H1 (cell line): Measurements from ENCODE around the gene PLSCR3. TPM values are rescaled to one million over a fixed set of nuclear protein-coding genes. Genes with fewer than 3 reads are reported as not detected.

Source experiments
- CTBP2 ChIP-seq: IDR thresholded peaks from 2 replicates; pipeline ENCODE4 v1.7.0; 2011; ENCODE audit warnings: borderline replicate concordance, mild to moderate bottlenecking, moderate library complexity, mixed read lengths, low read length; ENCODE audit not compliant: insufficient read depth, insufficient read length
- KDM1A ChIP-seq: fragments of 200-600, 300-600 bp; sonication (generic); IDR thresholded peaks from 2 replicates; pipeline ENCODE4 v1.7.1; 2016; ENCODE audit warnings: mild to moderate bottlenecking, low read length, borderline replicate concordance
- MAFK ChIP-seq: IDR thresholded peaks from 2 replicates; pipeline ENCODE4 v1.6.1; 2012; ENCODE audit warnings: low read depth, mild to moderate bottlenecking, improper control_type of control experiment, low read length
- POLR2A ChIP-seq, 2 experiments: IDR thresholded peaks; 1 replicate in 1 of 2; 2 replicates in 1 of 2; pipeline ENCODE4 v1.6.1; 2011; ENCODE audit warnings: low read depth in 2 of 2, low read length in 2 of 2, mild to moderate bottlenecking in 2 of 2; ENCODE audit errors: control extremely low read depth in 1 of 2
- SIX5 ChIP-seq: IDR thresholded peaks from 2 replicates; pipeline ENCODE4 v1.6.1; 2011; ENCODE audit warnings: mild to moderate bottlenecking, low read depth, low read length
- SP2 ChIP-seq: IDR thresholded peaks from 2 replicates; pipeline ENCODE4 v1.6.1; 2012; ENCODE audit warnings: mild to moderate bottlenecking, low read length, inconsistent platforms
- SRF ChIP-seq: IDR thresholded peaks from 2 replicates; pipeline ENCODE4 v1.6.1; 2011; ENCODE audit warnings: mild to moderate bottlenecking, low read depth, low read length, moderate library complexity
- TEAD4 ChIP-seq: IDR thresholded peaks from 2 replicates; pipeline ENCODE4 v1.6.1; 2012; ENCODE audit warnings: low read depth, low read length, inconsistent platforms, mixed read lengths
- YY1 ChIP-seq: IDR thresholded peaks from 2 replicates; pipeline ENCODE4 v1.6.1; 2011; ENCODE audit warnings: low read depth, mild to moderate bottlenecking, low read length
- polyA plus RNA-seq, 7 experiments: library from polyadenylated mRNA; depleted of rRNA in 3 of 7; stranded (reverse) in 5 of 7; unstranded in 2 of 7; fragments of >200 nt in 5 of 7; fragments of 200-250 nt in 2 of 7; gene quantifications; 1 replicate in 5 of 7; 2 replicates in 1 of 7; 4 replicates in 1 of 7; pipeline versions ENCODE4 v1.2.1 to v1.2.3, GENCODE V29; 2011 to 2013; ENCODE audit warnings: missing spikeins in 2 of 7, mixed read lengths in 2 of 7
- total RNA-seq: library from RNA; stranded (reverse); fragmentation: NEBNext Ultra II Directional; extraction: Animal tissue kit (Norgen Biotek cat#: 25700); gene quantifications from 2 replicates; pipeline ENCODE4 v1.2.1, GENCODE V29; 2021

Gene PLSCR3
- total and polyA plus RNA-seq, 2 of the 8 experiments (the other 6 are each of a cell fraction or from before 2014, with no cell fraction given) = 36.1 to 38.7 TPM

GRCh38 chr17:7415784-7416183, 21.5 kb upstream of the PLSCR3 start (continued):
- TF ChIP-seq SRF (no peak), SP2 (no peak), POLR2A (IDR thresholded peaks at IDR 0.05; ENCODE audit: control extremely low read depth in 1 of 2, low read depth in 2 of 2, low read length in 2 of 2) (no peak), YY1 (no peak), MAFK (no peak), TEAD4 (no peak), KDM1A (no peak), SIX5 (no peak), CTBP2 (no peak)
- TF ChIP-seq, all 59 proteins: peak for 0
